Gastroesophageal sphincter (tissue), 3 donors: ENCODE results near the gene CTIF.

Experiments
- CTCF ChIP-seq, 4 experiments: fragments of 200-600 bp in 2 of 4; fragments of 450-650 bp in 2 of 4; sonication (generic) in 1 of 4; IDR thresholded peaks; one replicate each; pipeline ENCODE4 v1.5.1; 2017 to 2019; ENCODE audit warnings: antibody characterized with exemption in 4 of 4, mild to moderate bottlenecking in 2 of 4, moderate library complexity in 2 of 4
- EP300 ChIP-seq: sonication (generic); formaldehyde crosslinking; IDR thresholded peaks from one replicate; pipeline ENCODE4 v1.6.1; 2017; ENCODE audit warnings: antibody characterized with exemption, mild to moderate bottlenecking
- POLR2A ChIP-seq, 2 donors: fragments of 450-650 bp; IDR thresholded peaks; one replicate each; pipeline ENCODE4 v1.6.1; 2017; ENCODE audit warnings: antibody characterized with exemption in 2 of 2, mild to moderate bottlenecking in 2 of 2, moderate library complexity in 1 of 2
- POLR2AphosphoS5 ChIP-seq: sonication (generic); formaldehyde crosslinking; IDR thresholded peaks from one replicate; pipeline ENCODE4 v1.6.1; 2017; ENCODE audit warnings: antibody characterized with exemption

GRCh38 chr18:48835745-48836170 lies 296.9 kb downstream of the CTIF start:
- TF ChIP-seq POLR2AphosphoS5 (no peak), CTCF (IDR thresholded peaks at IDR 0.05) (no peak), EP300 (no peak), POLR2A (IDR thresholded peaks at IDR 0.05) (no peak)
